ENCODE data around the gene TOM1L2. TPM values are rescaled to one million over a fixed set of nuclear protein-coding genes. Genes with fewer than 3 reads are reported as not detected.

The TOM1L2 gene
- total RNA-seq, 1 donor from 2014 or later: 16.3 TPM

GRCh38 chr17:17934806-17935205 lies 37.4 kb downstream of the TOM1L2 start:
- Histone ChIP-seq H3K27me3 (ENCODE audit: control insufficient read depth, insufficient read depth, low read length) (no peaks in the 10 kb centered on the region), H3K36me3 (ENCODE audit: control insufficient read depth, insufficient read depth, low read length) (no peaks in the 10 kb centered on the region), H3K4me3 (ENCODE audit: low read depth, low read length) (no peak overlapping the region)
- no peak for TF ChIP-seq CTCF (IDR thresholded peaks at IDR 0.05; ENCODE audit: insufficient read depth, low read length, poor library complexity, severe bottlenecking)
- no peak for DNase-seq (ENCODE audit: low read depth)

GRCh38 chr17:17934214-17934613 lies 38.0 kb downstream of the TOM1L2 start:
- Histone ChIP-seq H3K4me3 (ENCODE audit: low read depth, low read length) (no peak overlapping the region), H3K27me3 (ENCODE audit: control insufficient read depth, insufficient read depth, low read length) (no peaks in the 10 kb centered on the region), H3K36me3 (ENCODE audit: control insufficient read depth, insufficient read depth, low read length) (no peaks in the 10 kb centered on the region)
- TF ChIP-seq CTCF (IDR thresholded peaks at IDR 0.05; ENCODE audit: insufficient read depth, low read length, poor library complexity, severe bottlenecking): no peak
- DNase-seq (ENCODE audit: low read depth): no peak

GRCh38 chr17:17933775-17934174 lies 38.4 kb downstream of the TOM1L2 start:
- H3K4me3 ChIP-seq (ENCODE audit: low read depth, low read length): no peak overlapping the region
- no peaks in the 10 kb centered on the region for H3K36me3 ChIP-seq (ENCODE audit: control insufficient read depth, insufficient read depth, low read length)
- H3K27me3 ChIP-seq (ENCODE audit: control insufficient read depth, insufficient read depth, low read length): no peaks in the 10 kb centered on the region
- DNase-seq (ENCODE audit: low read depth): no peak
- no peak for TF ChIP-seq CTCF (IDR thresholded peaks at IDR 0.05; ENCODE audit: insufficient read depth, low read length, poor library complexity, severe bottlenecking)

GRCh38 chr17:17931159-17931558 lies 41.0 kb downstream of the TOM1L2 start:
- H3K36me3 ChIP-seq (ENCODE audit: control insufficient read depth, insufficient read depth, low read length): no peaks in the 10 kb centered on the region
- no peak overlapping the region for H3K4me3 ChIP-seq (ENCODE audit: low read depth, low read length)
- no peaks in the 10 kb centered on the region for H3K27me3 ChIP-seq (ENCODE audit: control insufficient read depth, insufficient read depth, low read length)
- TF ChIP-seq CTCF (IDR thresholded peaks at IDR 0.05; ENCODE audit: insufficient read depth, low read length, poor library complexity, severe bottlenecking): no peak
- DNase-seq (ENCODE audit: low read depth): no peak

- Histone ChIP-seq H3K36me3 (ENCODE audit: control insufficient read depth, insufficient read depth, low read length) (no peaks in the 10 kb centered on the region), H3K4me3 (ENCODE audit: low read depth, low read length) (no peak overlapping the region), H3K27me3 (ENCODE audit: control insufficient read depth, insufficient read depth, low read length) (no peaks in the 10 kb centered on the region)
- TF ChIP-seq CTCF (IDR thresholded peaks at IDR 0.05; ENCODE audit: insufficient read depth, low read length, poor library complexity, severe bottlenecking): no peak
- DNase-seq (ENCODE audit: low read depth): no peak
Observed at GRCh38 chr17:17930674-17931073, 41.5 kb downstream of the TOM1L2 start.

GRCh38 chr17:17929655-17930380 lies 42.4 kb downstream of the TOM1L2 start:
- H3K36me3 ChIP-seq (ENCODE audit: control insufficient read depth, insufficient read depth, low read length): no peaks in the 10 kb centered on the region
- TF ChIP-seq CTCF (IDR thresholded peaks at IDR 0.05; ENCODE audit: insufficient read depth, low read length, poor library complexity, severe bottlenecking): no peak
- no peak for DNase-seq (ENCODE audit: low read depth)
- no peaks in the 10 kb centered on the region for H3K27me3 ChIP-seq (ENCODE audit: control insufficient read depth, insufficient read depth, low read length)
- no peak overlapping the region for H3K4me3 ChIP-seq (ENCODE audit: low read depth, low read length)

Data from kidney epithelial cell (primary cell).